Erythroblast (primary cell): ENCODE results near the gene MEI1.

Experiments used
- GATA1 ChIP-seq: IDR thresholded peaks from 2 replicates; pipeline ENCODE4 v1.6.1; 2011; ENCODE audit warnings: low read depth, mild to moderate bottlenecking, control low read depth, low read length, moderate library complexity
- POLR2A ChIP-seq: IDR thresholded peaks from 2 replicates; pipeline ENCODE4 v1.6.1; 2011; ENCODE audit warnings: mild to moderate bottlenecking, low read length

DNA sequence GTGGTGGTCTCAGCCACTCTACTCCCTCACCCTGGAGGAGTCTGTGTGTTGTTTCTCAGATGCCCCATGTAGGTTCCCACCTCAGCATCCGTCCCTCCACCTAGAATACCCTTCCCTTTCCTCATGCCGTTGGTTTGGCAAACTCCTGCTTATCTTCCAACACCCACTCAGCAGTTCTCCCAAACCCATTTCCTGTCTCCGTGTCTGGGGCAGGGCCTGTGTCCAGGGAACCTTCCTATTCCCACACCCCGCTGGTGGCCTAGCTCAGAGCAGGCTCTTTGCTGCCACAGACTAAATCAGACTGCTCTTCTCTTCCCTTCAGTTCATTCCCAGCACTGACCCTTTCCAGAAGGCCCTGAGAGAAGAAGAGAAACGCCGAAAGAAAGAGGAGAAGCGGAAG is 126.1 kb downstream of the MEI1 start:
- TF ChIP-seq POLR2A, result no peak
- TF ChIP-seq GATA1, result no peak
